ENCODE measurements around the gene ALG14.

The ALG14 gene

DNA sequence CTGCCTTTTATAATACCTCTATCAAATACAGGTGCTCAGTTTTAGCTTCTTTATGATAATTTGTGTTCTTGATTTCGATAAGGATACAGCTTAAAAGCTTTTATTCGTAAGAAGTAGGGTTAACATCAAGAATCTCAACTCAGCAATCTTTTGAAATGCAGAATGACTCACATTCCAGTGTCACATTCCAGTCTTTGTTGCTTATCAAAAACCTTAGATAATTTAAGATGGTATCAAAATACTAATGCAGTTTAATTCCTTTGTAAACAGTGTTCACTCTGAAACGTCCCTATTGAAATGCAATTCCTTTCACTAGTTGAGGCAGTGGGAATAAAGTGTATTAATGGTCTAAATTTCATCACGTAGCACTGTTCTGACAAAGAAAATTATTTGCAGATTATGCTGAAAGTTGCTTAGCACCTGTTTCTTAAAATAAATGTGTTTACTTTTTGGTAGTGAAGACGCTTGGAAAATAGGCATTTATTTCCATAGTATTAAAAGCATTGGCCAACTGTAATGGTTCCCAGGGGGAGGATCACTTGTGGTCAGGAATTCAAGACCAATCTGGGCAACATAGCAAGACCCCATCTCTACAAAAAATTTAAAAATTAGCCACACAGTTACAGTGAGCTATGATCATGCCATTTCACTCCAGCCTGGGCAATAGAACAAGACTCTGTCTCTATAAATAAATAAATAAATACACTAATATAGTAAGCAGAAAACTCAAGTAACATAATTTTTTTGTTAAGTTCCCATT lies 135.7 kb downstream of the ALG14 start:
- no peaks in the 10 kb centered on the region for H3K36me3 ChIP-seq (ENCODE audit: insufficient read depth, low read length)
- no peak overlapping the region for H3K9ac ChIP-seq (ENCODE audit: low read length)
- H3K9me2 ChIP-seq (ENCODE audit: low read depth, low read length), result no peaks in the 10 kb centered on the region
- TF ChIP-seq, protein P1, sequence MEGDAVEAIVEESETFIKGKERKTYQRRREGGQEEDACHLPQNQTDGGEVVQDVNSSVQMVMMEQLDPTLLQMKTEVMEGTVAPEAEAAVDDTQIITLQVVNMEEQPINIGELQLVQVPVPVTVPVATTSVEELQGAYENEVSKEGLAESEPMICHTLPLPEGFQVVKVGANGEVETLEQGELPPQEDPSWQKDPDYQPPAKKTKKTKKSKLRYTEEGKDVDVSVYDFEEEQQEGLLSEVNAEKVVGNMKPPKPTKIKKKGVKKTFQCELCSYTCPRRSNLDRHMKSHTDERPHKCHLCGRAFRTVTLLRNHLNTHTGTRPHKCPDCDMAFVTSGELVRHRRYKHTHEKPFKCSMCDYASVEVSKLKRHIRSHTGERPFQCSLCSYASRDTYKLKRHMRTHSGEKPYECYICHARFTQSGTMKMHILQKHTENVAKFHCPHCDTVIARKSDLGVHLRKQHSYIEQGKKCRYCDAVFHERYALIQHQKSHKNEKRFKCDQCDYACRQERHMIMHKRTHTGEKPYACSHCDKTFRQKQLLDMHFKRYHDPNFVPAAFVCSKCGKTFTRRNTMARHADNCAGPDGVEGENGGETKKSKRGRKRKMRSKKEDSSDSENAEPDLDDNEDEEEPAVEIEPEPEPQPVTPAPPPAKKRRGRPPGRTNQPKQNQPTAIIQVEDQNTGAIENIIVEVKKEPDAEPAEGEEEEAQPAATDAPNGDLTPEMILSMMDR (IDR thresholded peaks at IDR 0.05; ENCODE audit: low read length), result no peak
- TF ChIP-seq EZH2 (IDR thresholded peaks at IDR 0.05; ENCODE audit: borderline replicate concordance, low read length), result no peak
- no peaks in the 10 kb centered on the region for H3K27me3 ChIP-seq (ENCODE audit: insufficient read depth, low read length)
- no peak overlapping the region for H3K27ac ChIP-seq (ENCODE audit: low read depth, low read length, poor library complexity, severe bottlenecking)
- H3K79me2 ChIP-seq (ENCODE audit: insufficient read depth, low read length), result no peaks in the 10 kb centered on the region
- H3K9me3 ChIP-seq (ENCODE audit: low read length), result no peaks in the 10 kb centered on the region
- no peak overlapping the region for H2AFZ ChIP-seq (ENCODE audit: low read length)
- no peak overlapping the region for H3K4me2 ChIP-seq (ENCODE audit: low read length)
- no peaks in the 10 kb centered on the region for H3K4me1 ChIP-seq (ENCODE audit: insufficient read depth, low read length, severe bottlenecking)
- no peaks in the 10 kb centered on the region for H3F3A ChIP-seq (ENCODE audit: insufficient read depth, low read length)
- no peak overlapping the region for H3K4me3 ChIP-seq (ENCODE audit: low read depth, low read length, poor library complexity, severe bottlenecking)
- no peaks in the 10 kb centered on the region for H4K20me1 ChIP-seq (ENCODE audit: insufficient read depth, low read length)

DNA sequence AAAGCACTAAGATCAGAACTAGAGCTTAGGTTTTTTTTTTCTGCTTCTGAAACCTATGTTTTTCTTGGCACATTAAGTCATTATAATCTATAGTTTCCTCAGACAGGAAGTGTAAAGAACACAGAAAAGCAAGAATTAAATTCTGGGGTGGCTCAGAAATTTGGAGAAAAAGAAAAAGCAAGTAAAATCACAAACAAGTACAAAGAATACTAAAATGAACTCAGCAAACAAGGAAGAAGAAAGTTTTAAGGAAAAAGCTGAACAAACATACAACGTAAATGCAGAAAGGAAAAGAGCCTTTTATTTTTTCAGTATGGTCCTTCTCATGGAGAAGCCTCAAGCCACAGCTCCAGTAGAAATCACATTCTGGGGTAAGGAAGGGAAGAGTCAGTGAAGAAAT lies 137.3 kb downstream of the ALG14 start:
- H3K4me2 ChIP-seq (ENCODE audit: low read length), result no peak overlapping the region
- no peak overlapping the region for H3K9ac ChIP-seq (ENCODE audit: low read length)
- no peaks in the 10 kb centered on the region for H3K36me3 ChIP-seq (ENCODE audit: insufficient read depth, low read length)
- H3K27ac ChIP-seq (ENCODE audit: low read depth, low read length, poor library complexity, severe bottlenecking), result no peak overlapping the region
- no peaks in the 10 kb centered on the region for H3K9me2 ChIP-seq (ENCODE audit: low read depth, low read length)
- H3K27me3 ChIP-seq (ENCODE audit: insufficient read depth, low read length), result no peaks in the 10 kb centered on the region
- H3K9me3 ChIP-seq (ENCODE audit: low read length), result no peaks in the 10 kb centered on the region
- no peaks in the 10 kb centered on the region for H3F3A ChIP-seq (ENCODE audit: insufficient read depth, low read length)
- no peaks in the 10 kb centered on the region for H3K4me1 ChIP-seq (ENCODE audit: insufficient read depth, low read length, severe bottlenecking)
- no peak overlapping the region for H2AFZ ChIP-seq (ENCODE audit: low read length)
- H3K79me2 ChIP-seq (ENCODE audit: insufficient read depth, low read length), result no peaks in the 10 kb centered on the region
- no peak overlapping the region for H3K4me3 ChIP-seq (ENCODE audit: low read depth, low read length, poor library complexity, severe bottlenecking)
- TF ChIP-seq, protein P1 (IDR thresholded peaks at IDR 0.05; ENCODE audit: low read length), result no peak
- TF ChIP-seq EZH2 (IDR thresholded peaks at IDR 0.05; ENCODE audit: borderline replicate concordance, low read length), result no peak
- no peaks in the 10 kb centered on the region for H4K20me1 ChIP-seq (ENCODE audit: insufficient read depth, low read length)

DNA sequence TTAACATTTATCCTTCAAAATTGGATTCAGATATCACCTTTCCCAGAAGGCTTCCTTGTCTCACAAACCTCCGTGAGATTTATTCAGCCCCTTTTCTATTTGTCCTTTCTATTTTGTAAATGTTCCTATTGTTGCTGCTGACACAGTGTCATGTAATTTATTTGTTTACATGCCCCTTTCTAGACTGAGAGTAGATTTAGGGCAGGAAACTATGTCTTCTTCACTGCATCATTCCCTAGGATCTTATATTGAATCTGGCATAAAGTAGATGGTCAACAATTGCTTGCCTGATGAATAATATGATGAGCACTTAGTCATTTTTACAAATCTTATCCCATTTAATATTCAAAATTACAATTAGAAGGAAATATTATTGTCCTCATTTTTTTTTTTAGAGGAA lies 137.7 kb downstream of the ALG14 start:
- no peak overlapping the region for H3K4me2 ChIP-seq (ENCODE audit: low read length)
- H3K4me1 ChIP-seq (ENCODE audit: insufficient read depth, low read length, severe bottlenecking), result no peaks in the 10 kb centered on the region
- H3K9ac ChIP-seq (ENCODE audit: low read length), result no peak overlapping the region
- H3K27me3 ChIP-seq (ENCODE audit: insufficient read depth, low read length), result no peaks in the 10 kb centered on the region
- no peak overlapping the region for H3K27ac ChIP-seq (ENCODE audit: low read depth, low read length, poor library complexity, severe bottlenecking)
- no peaks in the 10 kb centered on the region for H4K20me1 ChIP-seq (ENCODE audit: insufficient read depth, low read length)
- no peak overlapping the region for H3K4me3 ChIP-seq (ENCODE audit: low read depth, low read length, poor library complexity, severe bottlenecking)
- no peaks in the 10 kb centered on the region for H3K9me3 ChIP-seq (ENCODE audit: low read length)
- no peaks in the 10 kb centered on the region for H3K9me2 ChIP-seq (ENCODE audit: low read depth, low read length)
- no peaks in the 10 kb centered on the region for H3K79me2 ChIP-seq (ENCODE audit: insufficient read depth, low read length)
- H3K36me3 ChIP-seq (ENCODE audit: insufficient read depth, low read length), result no peaks in the 10 kb centered on the region
- H2AFZ ChIP-seq (ENCODE audit: low read length), result no peak overlapping the region
- TF ChIP-seq, protein P1 (IDR thresholded peaks at IDR 0.05; ENCODE audit: low read length), result no peak
- no peak for TF ChIP-seq EZH2 (IDR thresholded peaks at IDR 0.05; ENCODE audit: borderline replicate concordance, low read length)
- H3F3A ChIP-seq (ENCODE audit: insufficient read depth, low read length), result no peaks in the 10 kb centered on the region

Measured in OCI-LY1 (cell line).